CD4-positive, alpha-beta T cell treated with Interferon gamma for 1 hour (primary cell): Measurements from ENCODE around the gene TPSD1.
"Not testable (repeated sequence)": the region's sequence is repeated elsewhere in the genome, so short reads cannot be mapped to it uniquely, and the experiment has no call there.

Experiments used
- DNase-seq: peaks from one replicate; pipeline ENCODE4 v3.0.0-alpha.2; 2020

TPSD1 gene

GRCh38 chr16:1255276-1256122 lies at the start of gene TPSD1:
Gene TPSD1, plus strand, starts transcription at chr16:1256069. Its CDS starts 212 bp downstream, at chr16:1256281.
- not testable (repeated sequence) for DNase-seq

- no peak for DNase-seq
These were observed 49.5 kb upstream of the TPSD1 start for GRCh38 chr16:1206326-1206725.

DNA sequence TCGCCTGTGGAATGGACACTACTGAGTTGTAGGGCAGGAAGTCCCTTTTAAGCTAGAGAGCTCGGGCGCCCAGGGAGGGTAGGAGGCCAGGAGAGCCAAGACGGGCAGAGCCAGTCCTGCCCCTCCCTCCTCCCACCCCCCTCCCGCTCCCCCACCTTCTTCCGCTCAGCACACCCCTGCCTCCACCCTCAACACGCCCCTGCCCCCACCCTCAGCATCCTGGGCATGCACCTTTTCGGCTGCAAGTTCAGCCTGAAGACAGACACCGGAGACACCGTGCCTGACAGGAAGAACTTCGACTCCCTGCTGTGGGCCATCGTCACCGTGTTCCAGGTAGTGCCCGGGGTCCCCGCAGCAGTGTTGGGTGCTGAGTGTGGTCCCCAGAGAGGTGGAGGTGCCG lies 49.1 kb upstream of the TPSD1 start:
- no peak for DNase-seq

DNA sequence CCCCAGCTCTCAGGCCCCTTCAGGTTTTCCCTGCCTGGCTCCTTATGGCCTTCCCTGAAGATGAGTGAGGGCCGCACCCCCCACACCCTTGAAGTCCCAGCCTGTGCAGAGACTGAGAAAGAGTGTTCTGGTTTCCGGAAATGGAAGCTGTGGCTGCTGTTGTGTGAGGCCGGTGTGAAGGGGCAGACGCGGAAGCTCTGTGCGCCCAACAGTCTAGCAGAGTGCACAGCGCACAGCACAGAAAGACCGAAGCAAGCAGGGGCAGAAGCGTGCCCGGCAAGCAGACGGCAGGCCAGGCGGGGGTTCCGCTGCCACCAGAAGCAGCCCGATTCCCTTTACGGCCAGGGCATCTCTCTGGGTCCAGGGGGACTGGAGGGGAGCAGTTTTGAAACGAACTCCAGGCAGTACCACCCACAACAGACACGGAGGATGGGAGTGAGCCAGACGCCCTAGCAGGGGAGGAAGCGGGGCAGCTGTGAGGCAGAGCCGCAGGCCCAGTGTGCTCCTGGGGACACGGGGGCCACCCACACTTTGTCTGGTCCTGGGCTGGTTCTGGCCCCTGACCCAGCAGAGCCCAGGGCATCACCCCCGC lies 47.5 kb upstream of the TPSD1 start:
- no peak for DNase-seq

DNA sequence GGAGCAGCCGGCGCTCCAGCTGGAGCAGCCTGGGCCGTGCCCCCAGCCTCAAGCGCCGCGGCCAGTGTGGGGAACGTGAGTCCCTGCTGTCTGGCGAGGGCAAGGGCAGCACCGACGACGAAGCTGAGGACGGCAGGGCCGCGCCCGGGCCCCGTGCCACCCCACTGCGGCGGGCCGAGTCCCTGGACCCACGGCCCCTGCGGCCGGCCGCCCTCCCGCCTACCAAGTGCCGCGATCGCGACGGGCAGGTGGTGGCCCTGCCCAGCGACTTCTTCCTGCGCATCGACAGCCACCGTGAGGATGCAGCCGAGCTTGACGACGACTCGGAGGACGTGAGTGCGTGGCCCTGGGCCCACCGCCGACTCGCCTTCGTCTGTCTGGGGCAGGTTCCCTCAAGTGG lies 46.8 kb upstream of the TPSD1 start:
- no peak for DNase-seq

GRCh38 chr16:1210461-1210860 lies 45.4 kb upstream of the TPSD1 start:
- DNase-seq: no peak

- DNase-seq: no peak
These were observed 44.2 kb upstream of the TPSD1 start for GRCh38 chr16:1211451-1212268.

- no peak for DNase-seq
These were observed 43.2 kb upstream of the TPSD1 start for GRCh38 chr16:1212616-1213194.

GRCh38 chr16:1213231-1213630 lies 42.6 kb upstream of the TPSD1 start:
- no peak for DNase-seq

GRCh38 chr16:1213796-1214372 lies 42.0 kb upstream of the TPSD1 start:
- no peak for DNase-seq

- no peak for DNase-seq
These were observed 41.1 kb upstream of the TPSD1 start for GRCh38 chr16:1214719-1215118.

DNA sequence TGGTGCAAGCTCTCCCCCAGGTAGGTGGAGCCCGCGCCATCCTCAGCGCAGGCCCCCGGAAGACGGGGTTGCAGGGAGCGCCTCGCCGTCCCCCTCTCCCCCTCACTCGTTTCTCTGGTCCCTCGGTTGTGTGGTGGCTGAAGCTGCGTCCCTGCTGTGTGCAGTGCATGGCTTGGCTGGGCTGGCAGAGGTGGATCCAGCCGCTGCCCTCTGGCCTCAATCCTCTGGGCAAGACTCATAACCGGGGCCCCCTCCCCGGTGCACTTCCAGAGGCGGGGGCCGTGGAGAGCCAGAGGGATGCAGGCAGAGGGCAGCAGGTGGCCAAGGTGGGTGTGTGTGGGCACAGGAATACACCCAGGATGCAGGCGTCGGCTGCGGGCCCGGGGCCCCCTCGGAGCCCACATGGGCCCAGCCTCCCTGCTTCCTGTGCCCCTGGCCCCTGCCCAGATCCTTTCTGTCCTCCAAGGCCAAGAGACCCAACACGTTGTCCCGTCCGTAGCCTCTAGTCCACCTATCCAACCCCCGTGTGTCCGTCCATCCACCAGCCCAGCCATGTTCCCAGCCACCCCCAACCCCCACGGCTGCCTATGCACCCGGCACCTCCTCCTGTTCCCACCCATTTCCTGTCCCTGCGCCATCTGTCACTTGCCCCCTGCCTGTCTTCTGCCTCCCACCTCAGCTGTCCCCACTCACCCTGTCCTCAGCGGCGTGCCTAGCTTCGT lies 40.1 kb upstream of the TPSD1 start:
- no peak for DNase-seq

DNA sequence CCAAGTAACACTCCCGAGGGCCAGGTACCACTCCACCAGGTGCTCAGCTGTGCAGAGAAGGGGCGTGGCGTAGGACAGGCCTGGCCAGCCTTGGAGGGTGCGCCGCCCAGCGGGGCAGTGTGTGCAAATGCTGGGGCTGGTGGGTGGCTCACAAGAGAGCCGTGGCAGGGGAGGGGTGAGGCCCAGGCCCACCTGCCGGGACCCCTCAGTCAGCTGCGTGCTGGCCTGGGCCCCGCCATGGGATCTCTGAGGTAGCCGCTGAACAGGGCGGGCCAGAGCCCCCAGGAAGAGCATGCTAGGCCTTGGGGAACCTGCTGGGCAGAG lies 39.6 kb upstream of the TPSD1 start:
- DNase-seq: no peak

GRCh38 chr16:1216681-1217400 lies 39.0 kb upstream of the TPSD1 start:
- no peak for DNase-seq

DNA sequence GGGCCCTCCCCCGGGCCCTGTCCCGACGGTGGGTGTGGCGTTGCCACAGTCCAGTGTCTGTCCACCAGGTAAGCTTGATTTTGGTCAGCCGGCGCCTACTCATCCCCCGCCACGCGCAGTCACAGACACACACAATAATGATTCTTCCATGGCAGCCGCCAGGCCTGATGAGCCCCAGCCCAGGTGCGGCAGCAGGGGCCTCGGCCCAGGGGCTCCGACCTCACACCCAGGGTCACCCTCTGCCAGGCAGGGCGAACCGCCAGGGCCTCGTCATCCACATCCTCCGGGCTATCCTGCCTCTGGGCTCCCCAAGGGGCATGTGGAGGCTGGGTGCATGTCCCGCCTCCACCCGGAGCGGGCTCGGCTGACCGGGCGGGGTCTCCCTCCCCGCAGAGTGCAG lies 38.3 kb upstream of the TPSD1 start:
- no peak for DNase-seq

DNA sequence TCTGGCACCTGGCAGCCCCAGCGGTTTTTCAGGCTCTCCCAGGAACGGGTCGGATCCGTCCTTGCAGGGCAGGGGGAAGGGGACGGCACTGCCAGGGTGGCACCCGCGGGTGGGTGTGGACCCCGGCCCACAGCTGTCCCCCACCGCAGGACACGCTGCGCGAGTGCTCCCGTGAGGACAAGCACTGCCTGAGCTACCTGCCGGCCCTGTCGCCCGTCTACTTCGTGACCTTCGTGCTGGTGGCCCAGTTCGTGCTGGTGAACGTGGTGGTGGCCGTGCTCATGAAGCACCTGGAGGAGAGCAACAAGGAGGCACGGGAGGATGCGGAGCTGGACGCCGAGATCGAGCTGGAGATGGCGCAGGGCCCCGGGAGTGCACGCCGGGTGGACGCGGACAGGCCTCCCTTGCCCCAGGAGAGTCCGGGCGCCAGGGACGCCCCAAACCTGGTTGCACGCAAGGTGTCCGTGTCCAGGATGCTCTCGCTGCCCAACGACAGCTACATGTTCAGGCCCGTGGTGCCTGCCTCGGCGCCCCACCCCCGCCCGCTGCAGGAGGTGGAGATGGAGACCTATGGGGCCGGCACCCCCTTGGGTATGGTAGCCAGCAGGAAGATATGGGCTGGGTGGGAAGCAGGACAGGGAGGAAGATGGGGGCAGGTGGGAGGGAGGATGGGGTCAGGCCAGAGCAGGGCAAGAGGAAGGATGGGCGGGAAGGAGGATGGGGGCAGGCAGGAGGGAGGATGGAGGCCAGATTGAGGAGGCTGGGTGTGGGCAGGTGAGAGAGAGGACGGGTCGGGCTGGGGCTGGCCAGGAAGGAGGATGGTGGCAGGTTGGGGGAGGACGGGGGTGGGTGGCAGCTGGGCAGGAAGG lies 37.6 kb upstream of the TPSD1 start:
- no peak for DNase-seq

- no peak for DNase-seq
These were observed 36.8 kb upstream of the TPSD1 start for GRCh38 chr16:1218930-1219611.

DNA sequence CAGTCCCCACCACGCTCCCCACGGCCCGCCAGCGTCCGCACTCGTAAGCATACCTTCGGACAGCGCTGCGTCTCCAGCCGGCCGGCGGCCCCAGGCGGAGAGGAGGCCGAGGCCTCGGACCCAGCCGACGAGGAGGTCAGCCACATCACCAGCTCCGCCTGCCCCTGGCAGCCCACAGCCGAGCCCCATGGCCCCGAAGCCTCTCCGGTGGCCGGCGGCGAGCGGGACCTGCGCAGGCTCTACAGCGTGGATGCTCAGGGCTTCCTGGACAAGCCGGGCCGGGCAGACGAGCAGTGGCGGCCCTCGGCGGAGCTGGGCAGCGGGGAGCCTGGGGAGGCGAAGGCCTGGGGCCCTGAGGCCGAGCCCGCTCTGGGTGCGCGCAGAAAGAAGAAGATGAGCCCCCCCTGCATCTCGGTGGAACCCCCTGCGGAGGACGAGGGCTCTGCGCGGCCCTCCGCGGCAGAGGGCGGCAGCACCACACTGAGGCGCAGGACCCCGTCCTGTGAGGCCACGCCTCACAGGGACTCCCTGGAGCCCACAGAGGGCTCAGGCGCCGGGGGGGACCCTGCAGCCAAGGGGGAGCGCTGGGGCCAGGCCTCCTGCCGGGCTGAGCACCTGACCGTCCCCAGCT lies 35.7 kb upstream of the TPSD1 start:
- DNase-seq: no peak

DNA sequence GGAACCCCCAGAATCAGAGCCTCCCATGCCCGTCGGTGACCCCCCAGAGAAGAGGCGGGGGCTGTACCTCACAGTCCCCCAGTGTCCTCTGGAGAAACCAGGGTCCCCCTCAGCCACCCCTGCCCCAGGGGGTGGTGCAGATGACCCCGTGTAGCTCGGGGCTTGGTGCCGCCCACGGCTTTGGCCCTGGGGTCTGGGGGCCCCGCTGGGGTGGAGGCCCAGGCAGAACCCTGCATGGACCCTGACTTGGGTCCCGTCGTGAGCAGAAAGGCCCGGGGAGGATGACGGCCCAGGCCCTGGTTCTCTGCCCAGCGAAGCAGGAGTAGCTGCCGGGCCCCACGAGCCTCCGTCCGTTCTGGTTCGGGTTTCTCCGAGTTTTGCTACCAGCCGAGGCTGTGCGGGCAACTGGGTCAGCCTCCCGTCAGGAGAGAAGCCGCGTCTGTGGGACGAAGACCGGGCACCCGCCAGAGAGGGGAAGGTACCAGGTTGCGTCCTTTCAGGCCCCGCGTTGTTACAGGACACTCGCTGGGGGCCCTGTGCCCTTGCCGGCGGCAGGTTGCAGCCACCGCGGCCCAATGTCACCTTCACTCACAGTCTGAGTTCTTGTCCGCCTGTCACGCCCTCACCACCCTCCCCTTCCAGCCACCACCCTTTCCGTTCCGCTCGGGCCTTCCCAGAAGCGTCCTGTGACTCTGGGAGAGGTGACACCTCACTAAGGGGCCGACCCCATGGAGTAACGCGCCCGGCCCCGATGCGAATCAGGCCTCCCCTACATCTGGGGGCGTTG lies 34.8 kb upstream of the TPSD1 start:
- DNase-seq: no peak
